ENCODE measurements around the gene PALLD. TPM values are rescaled to one million over a fixed set of nuclear protein-coding genes. Genes with fewer than 3 reads are reported as not detected.

PALLD gene
- total RNA-seq, 1 experiment from 2014 or later, result 166 TPM

DNA sequence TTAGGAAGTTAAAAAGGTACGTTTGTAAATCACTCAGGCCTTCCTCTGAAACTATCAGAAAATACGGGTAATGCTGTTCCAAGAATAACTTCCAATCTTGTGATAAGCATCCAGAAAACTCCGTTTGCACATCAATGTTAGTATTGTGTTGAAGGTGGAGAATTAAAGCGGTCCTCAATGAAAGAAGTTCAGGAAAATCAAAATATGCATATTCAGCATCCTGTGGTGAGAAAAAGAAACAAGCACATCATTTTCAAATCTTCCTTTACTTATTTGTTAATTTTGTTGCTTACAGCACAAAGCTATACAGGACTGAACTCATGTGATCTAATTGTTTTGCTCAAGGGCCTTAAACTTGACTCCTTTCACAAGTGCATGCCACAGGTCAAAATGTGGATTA lies 35.0 kb upstream of the PALLD start:
- POLR2A ChIA-PET, result no interaction called here
- CTCF ChIA-PET, result no interaction called here
- Histone ChIP-seq H2AFZ (ENCODE audit: low read depth, low read length, poor library complexity, severe bottlenecking) (no peak overlapping the region), H3K9ac (ENCODE audit: low read length) (no peak overlapping the region), H3K79me2 (ENCODE audit: insufficient read depth, low read length) (no peaks in the 10 kb centered on the region), H3K27me3 (ENCODE audit: insufficient read depth, low read length) (no peaks in the 10 kb centered on the region), H3K36me3 (ENCODE audit: control insufficient read depth in 1 of 2, insufficient read depth in 2 of 2, low read length in 2 of 2) (peaks cover 7 to 19% of the 10 kb centered on the region in 2 experiments; a peak in 3 of 4 replicates), H3K9me2 (ENCODE audit: insufficient read depth) (no peaks in the 10 kb centered on the region), H3K9me3 (ENCODE audit: control insufficient read depth in 1 of 2, insufficient read depth in 1 of 2, low read depth in 1 of 2, low read length in 2 of 2) (no peaks in the 10 kb centered on the region), H3K4me2 (ENCODE audit: low read length) (no peak overlapping the region), H3K4me1 (ENCODE audit: control insufficient read depth in 1 of 2, insufficient read depth in 2 of 2, low read length in 2 of 2) (no peaks in the 10 kb centered on the region), H4K20me1 (ENCODE audit: insufficient read depth) (no peaks in the 10 kb centered on the region), H3K4me3 (replicated peaks in 1 of 2; ENCODE audit: low read depth in 1 of 2, low read length in 2 of 2) (no peak overlapping the region), H3K27ac (ENCODE audit: low read depth, low read length) (no peak overlapping the region)
- RAD21 ChIA-PET (ENCODE audit: low non-redundant PET in 1 of 2, low total read pairs in 2 of 2, uncharacterized antibody in 2 of 2, unreplicated experiment in 2 of 2), result no interaction called here
- ATAC-seq (no peak), DNase-seq (ENCODE audit: low read depth, low spot score) (no peak)
- no TSS peak for BruUV-seq (replicated peaks)
- TF ChIP-seq, protein P1, sequence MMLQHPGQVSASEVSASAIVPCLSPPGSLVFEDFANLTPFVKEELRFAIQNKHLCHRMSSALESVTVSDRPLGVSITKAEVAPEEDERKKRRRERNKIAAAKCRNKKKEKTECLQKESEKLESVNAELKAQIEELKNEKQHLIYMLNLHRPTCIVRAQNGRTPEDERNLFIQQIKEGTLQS (IDR thresholded peaks at IDR 0.05), result no peak
- TF ChIP-seq EZH2 (IDR thresholded peaks at IDR 0.05) (no peak), EGR1 (IDR thresholded peaks at IDR 0.05; ENCODE audit: low read depth) (no peak), CBX3 (IDR thresholded peaks at IDR 0.05; ENCODE audit: low read depth) (no peak), SRF (IDR thresholded peaks at IDR 0.05; ENCODE audit: low read depth) (no peak)
- TF ChIP-seq, protein P2, sequence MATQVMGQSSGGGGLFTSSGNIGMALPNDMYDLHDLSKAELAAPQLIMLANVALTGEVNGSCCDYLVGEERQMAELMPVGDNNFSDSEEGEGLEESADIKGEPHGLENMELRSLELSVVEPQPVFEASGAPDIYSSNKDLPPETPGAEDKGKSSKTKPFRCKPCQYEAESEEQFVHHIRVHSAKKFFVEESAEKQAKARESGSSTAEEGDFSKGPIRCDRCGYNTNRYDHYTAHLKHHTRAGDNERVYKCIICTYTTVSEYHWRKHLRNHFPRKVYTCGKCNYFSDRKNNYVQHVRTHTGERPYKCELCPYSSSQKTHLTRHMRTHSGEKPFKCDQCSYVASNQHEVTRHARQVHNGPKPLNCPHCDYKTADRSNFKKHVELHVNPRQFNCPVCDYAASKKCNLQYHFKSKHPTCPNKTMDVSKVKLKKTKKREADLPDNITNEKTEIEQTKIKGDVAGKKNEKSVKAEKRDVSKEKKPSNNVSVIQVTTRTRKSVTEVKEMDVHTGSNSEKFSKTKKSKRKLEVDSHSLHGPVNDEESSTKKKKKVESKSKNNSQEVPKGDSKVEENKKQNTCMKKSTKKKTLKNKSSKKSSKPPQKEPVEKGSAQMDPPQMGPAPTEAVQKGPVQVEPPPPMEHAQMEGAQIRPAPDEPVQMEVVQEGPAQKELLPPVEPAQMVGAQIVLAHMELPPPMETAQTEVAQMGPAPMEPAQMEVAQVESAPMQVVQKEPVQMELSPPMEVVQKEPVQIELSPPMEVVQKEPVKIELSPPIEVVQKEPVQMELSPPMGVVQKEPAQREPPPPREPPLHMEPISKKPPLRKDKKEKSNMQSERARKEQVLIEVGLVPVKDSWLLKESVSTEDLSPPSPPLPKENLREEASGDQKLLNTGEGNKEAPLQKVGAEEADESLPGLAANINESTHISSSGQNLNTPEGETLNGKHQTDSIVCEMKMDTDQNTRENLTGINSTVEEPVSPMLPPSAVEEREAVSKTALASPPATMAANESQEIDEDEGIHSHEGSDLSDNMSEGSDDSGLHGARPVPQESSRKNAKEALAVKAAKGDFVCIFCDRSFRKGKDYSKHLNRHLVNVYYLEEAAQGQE (IDR thresholded peaks at IDR 0.05; ENCODE audit: low read depth), result no peak
- intact Hi-C loops (cut with micrococcal nuclease), result no loop called here

DNA sequence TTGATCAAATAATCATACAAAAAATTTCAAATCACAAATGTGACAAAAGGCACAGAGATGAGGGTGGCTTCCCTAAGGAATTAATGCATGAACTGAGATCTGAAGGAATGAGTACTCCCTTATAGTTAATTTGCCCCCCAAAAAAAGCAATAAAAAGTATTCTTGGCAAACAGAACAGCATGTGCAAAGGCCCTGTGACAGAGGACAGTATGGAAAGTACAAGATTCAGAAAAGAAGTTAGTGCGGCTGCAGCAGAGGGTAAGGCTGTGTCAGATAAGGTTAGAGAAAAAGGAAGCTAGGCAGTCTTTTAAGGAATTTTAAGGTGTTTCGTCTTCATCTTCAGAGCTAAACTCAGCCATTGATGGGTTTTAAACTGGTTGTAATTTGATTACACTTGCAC lies 23.9 kb upstream of the PALLD start:
- ATAC-seq, result no peak

More for the DNA sequence above, 23.9 kb upstream of the PALLD start:
- no peak overlapping the region for H3K4me2 ChIP-seq (ENCODE audit: low read length)
- peaks cover 10 to 27% of the 10 kb centered on the region in 2 experiments; a peak in 3 of 4 replicates for H3K36me3 ChIP-seq (ENCODE audit: control insufficient read depth in 1 of 2, insufficient read depth in 2 of 2, low read length in 2 of 2)
- ChIA-PET POLR2A (no interaction called here), CTCF (no interaction called here), RAD21 (ENCODE audit: low non-redundant PET in 1 of 2, low total read pairs in 2 of 2, uncharacterized antibody in 2 of 2, unreplicated experiment in 2 of 2) (no interaction called here)
- no peaks in the 10 kb centered on the region for H3K9me2 ChIP-seq (ENCODE audit: insufficient read depth)
- BruUV-seq (replicated peaks), result no TSS peak
- H3K9ac ChIP-seq (ENCODE audit: low read length), result no peak overlapping the region
- H3K4me3 ChIP-seq (replicated peaks in 1 of 2; ENCODE audit: low read depth in 1 of 2, low read length in 2 of 2), result no peak overlapping the region
- no peaks in the 10 kb centered on the region for H4K20me1 ChIP-seq (ENCODE audit: insufficient read depth)
- H2AFZ ChIP-seq (ENCODE audit: low read depth, low read length, poor library complexity, severe bottlenecking), result no peak overlapping the region
- no peaks in the 10 kb centered on the region for H3K27me3 ChIP-seq (ENCODE audit: insufficient read depth, low read length)
- H3K4me1 ChIP-seq (ENCODE audit: control insufficient read depth in 1 of 2, insufficient read depth in 2 of 2, low read length in 2 of 2), result peaks cover 13 to 34% of the 10 kb centered on the region in 2 experiments; a peak in 3 of 4 replicates
- no peak overlapping the region for H3K27ac ChIP-seq (ENCODE audit: low read depth, low read length)
- TF ChIP-seq ELF1 (IDR thresholded peaks at IDR 0.05; ENCODE audit: borderline replicate concordance, low read depth), result no peak
- TF ChIP-seq, protein P1 (IDR thresholded peaks at IDR 0.05), result no peak
- no peak for TF ChIP-seq CEBPB (IDR thresholded peaks at IDR 0.05; ENCODE audit: low read depth)
- TF ChIP-seq POLR2AphosphoS5 (IDR thresholded peaks at IDR 0.05; ENCODE audit: low read depth, low read length), result no peak
- TF ChIP-seq EGR1 (IDR thresholded peaks at IDR 0.05; ENCODE audit: low read depth), result no peak
- TF ChIP-seq TCF7L2 (IDR thresholded peaks at IDR 0.05; ENCODE audit: borderline replicate concordance, extremely low read depth, insufficient read depth, insufficient read length), result no peak
- TF ChIP-seq, protein P3, sequence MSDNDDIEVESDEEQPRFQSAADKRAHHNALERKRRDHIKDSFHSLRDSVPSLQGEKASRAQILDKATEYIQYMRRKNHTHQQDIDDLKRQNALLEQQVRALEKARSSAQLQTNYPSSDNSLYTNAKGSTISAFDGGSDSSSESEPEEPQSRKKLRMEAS (IDR thresholded peaks at IDR 0.05), result no peak
- intact Hi-C loops (cut with micrococcal nuclease), result no loop called here
- DNase-seq (ENCODE audit: low read depth, low spot score), result no peak
- H3K9me3 ChIP-seq (ENCODE audit: control insufficient read depth in 1 of 2, insufficient read depth in 1 of 2, low read depth in 1 of 2, low read length in 2 of 2), result no peaks in the 10 kb centered on the region
- H3K79me2 ChIP-seq (ENCODE audit: insufficient read depth, low read length), result peaks cover 3% of the 10 kb centered on the region
